Limb (tissue), 2 donors: Measurements from ENCODE around the gene PLCH1.

Source experiments
- DNase-seq, 2 donors: peaks; one replicate each; pipeline ENCODE4 v3.0.0-alpha.2; 2016; ENCODE audit errors: extremely low spot score in 2 of 2

The PLCH1 gene

GRCh38 chr3:155382396-155383042 is 362.4 kb downstream of the PLCH1 start:
- peak in 1 of 2 donors; percentile 77 for DNase-seq

GRCh38 chr3:155377847-155378246 is 367.0 kb downstream of the PLCH1 start:
- no peak for DNase-seq

- no peak for DNase-seq
Observed at GRCh38 chr3:155377071-155377470, 367.8 kb downstream of the PLCH1 start.

GRCh38 chr3:155372281-155372680 is 372.6 kb downstream of the PLCH1 start:
- no peak for DNase-seq

GRCh38 chr3:155370764-155371503 is 373.9 kb downstream of the PLCH1 start:
- no peak for DNase-seq

- peak in 1 of 2 donors; percentile 44 for DNase-seq
Observed at GRCh38 chr3:155370198-155370597, 374.7 kb downstream of the PLCH1 start.

- no peak for DNase-seq
Observed at GRCh38 chr3:155369735-155370134, 375.1 kb downstream of the PLCH1 start.

- no peak for DNase-seq
Observed at GRCh38 chr3:155369244-155369643, 375.6 kb downstream of the PLCH1 start.

GRCh38 chr3:155368786-155369185 is 376.1 kb downstream of the PLCH1 start:
- DNase-seq: no peak

- no peak for DNase-seq
Observed at GRCh38 chr3:155367506-155367905, 377.4 kb downstream of the PLCH1 start.

- no peak for DNase-seq
Observed at GRCh38 chr3:155365178-155365783, 379.6 kb downstream of the PLCH1 start.

GRCh38 chr3:155364492-155364891 is 380.4 kb downstream of the PLCH1 start:
- no peak for DNase-seq

- no peak for DNase-seq
Observed at GRCh38 chr3:155363690-155364070, 381.2 kb downstream of the PLCH1 start.

- DNase-seq: no peak
Observed at GRCh38 chr3:155362808-155363689, 381.8 kb downstream of the PLCH1 start.

GRCh38 chr3:155360281-155360680 is 384.6 kb downstream of the PLCH1 start:
- no peak for DNase-seq

- DNase-seq: no peak
Observed at GRCh38 chr3:155356594-155357370, 388.1 kb downstream of the PLCH1 start.

GRCh38 chr3:155354658-155355057 is 390.2 kb downstream of the PLCH1 start:
- DNase-seq: no peak

GRCh38 chr3:155352900-155353490 is 391.9 kb downstream of the PLCH1 start:
- peak in 1 of 2 donors; percentile 53 for DNase-seq

- no peak for DNase-seq
Observed at GRCh38 chr3:155350571-155350970, 394.3 kb downstream of the PLCH1 start.

- no peak for DNase-seq
Observed at GRCh38 chr3:155347901-155348300, 397.0 kb downstream of the PLCH1 start.

- DNase-seq: no peak
Observed at GRCh38 chr3:155342344-155342743, 402.5 kb downstream of the PLCH1 start.
